WERI-Rb-1 (cell line): ENCODE measurements around the gene OARD1.

Source experiments
- DNase-seq: peaks from one replicate; pipeline ENCODE4 v3.0.0-alpha.2; 2020
- H3K27ac ChIP-seq: fragments of 250-450 bp; sonication (Bioruptor Pico); 2 replicates; pipeline ENCODE4 v1.5.1; 2020; ENCODE audit warnings: mild to moderate bottlenecking, moderate library complexity
- H3K27me3 ChIP-seq: fragments of 250-450 bp; sonication (Bioruptor Pico); 2 replicates; pipeline ENCODE4 v1.5.1; 2021; ENCODE audit warnings: mild to moderate bottlenecking, low read depth, moderate library complexity; ENCODE audit not compliant: insufficient read depth, severe bottlenecking
- H3K36me3 ChIP-seq: fragments of 250-450 bp; sonication (Bioruptor Pico); 2 replicates; pipeline ENCODE4 v1.5.1; 2020; ENCODE audit warnings: mild to moderate bottlenecking, moderate library complexity
- H3K4me3 ChIP-seq: 2 replicates; pipeline ENCODE4 v1.5.1; 2011; ENCODE audit warnings: low read depth, mild to moderate bottlenecking, control low read depth, low read length
- H3K9me3 ChIP-seq: fragments of 250-450 bp; sonication (Bioruptor Pico); 2 replicates; pipeline ENCODE4 v1.5.1; 2021; ENCODE audit warnings: mild to moderate bottlenecking, moderate library complexity; ENCODE audit not compliant: severe bottlenecking
- TF ChIP-seq, protein P1 (sequence below): IDR thresholded peaks from 2 replicates; pipeline ENCODE4 v1.5.1; 2011; ENCODE audit warnings: low read depth, mild to moderate bottlenecking, control low read depth, inconsistent platforms, low read length

OARD1 gene

GRCh38 chr6:41050536-41050935, 21.6 kb downstream of the OARD1 start:
- H3K27me3 ChIP-seq, result no peaks in the 10 kb centered on the region
- H3K4me3 ChIP-seq, result no peak overlapping the region
- no peak overlapping the region for H3K27ac ChIP-seq
- TF ChIP-seq, protein P1, sequence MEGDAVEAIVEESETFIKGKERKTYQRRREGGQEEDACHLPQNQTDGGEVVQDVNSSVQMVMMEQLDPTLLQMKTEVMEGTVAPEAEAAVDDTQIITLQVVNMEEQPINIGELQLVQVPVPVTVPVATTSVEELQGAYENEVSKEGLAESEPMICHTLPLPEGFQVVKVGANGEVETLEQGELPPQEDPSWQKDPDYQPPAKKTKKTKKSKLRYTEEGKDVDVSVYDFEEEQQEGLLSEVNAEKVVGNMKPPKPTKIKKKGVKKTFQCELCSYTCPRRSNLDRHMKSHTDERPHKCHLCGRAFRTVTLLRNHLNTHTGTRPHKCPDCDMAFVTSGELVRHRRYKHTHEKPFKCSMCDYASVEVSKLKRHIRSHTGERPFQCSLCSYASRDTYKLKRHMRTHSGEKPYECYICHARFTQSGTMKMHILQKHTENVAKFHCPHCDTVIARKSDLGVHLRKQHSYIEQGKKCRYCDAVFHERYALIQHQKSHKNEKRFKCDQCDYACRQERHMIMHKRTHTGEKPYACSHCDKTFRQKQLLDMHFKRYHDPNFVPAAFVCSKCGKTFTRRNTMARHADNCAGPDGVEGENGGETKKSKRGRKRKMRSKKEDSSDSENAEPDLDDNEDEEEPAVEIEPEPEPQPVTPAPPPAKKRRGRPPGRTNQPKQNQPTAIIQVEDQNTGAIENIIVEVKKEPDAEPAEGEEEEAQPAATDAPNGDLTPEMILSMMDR, result no peak
- no peaks in the 10 kb centered on the region for H3K9me3 ChIP-seq
- H3K36me3 ChIP-seq, result no peaks in the 10 kb centered on the region
- DNase-seq, result no peak

GRCh38 chr6:41049955-41050354, 22.2 kb downstream of the OARD1 start:
- TF ChIP-seq, protein P1, result no peak
- no peak for DNase-seq
- Histone ChIP-seq H3K27ac (no peak overlapping the region), H3K27me3 (no peaks in the 10 kb centered on the region), H3K4me3 (no peak overlapping the region), H3K9me3 (no peaks in the 10 kb centered on the region), H3K36me3 (no peaks in the 10 kb centered on the region)

- Histone ChIP-seq H3K9me3 (no peaks in the 10 kb centered on the region), H3K27me3 (no peaks in the 10 kb centered on the region), H3K36me3 (no peaks in the 10 kb centered on the region), H3K27ac (no peak overlapping the region), H3K4me3 (no peak overlapping the region)
- no peak for DNase-seq
- TF ChIP-seq, protein P1, result no peak
Measured at GRCh38 chr6:41049521-41049920, 22.6 kb downstream of the OARD1 start.

- no peaks in the 10 kb centered on the region for H3K9me3 ChIP-seq
- no peak for DNase-seq
- TF ChIP-seq, protein P1, result no peak
- no peak overlapping the region for H3K27ac ChIP-seq
- H3K4me3 ChIP-seq, result no peak overlapping the region
- H3K36me3 ChIP-seq, result no peaks in the 10 kb centered on the region
- no peaks in the 10 kb centered on the region for H3K27me3 ChIP-seq
Measured at GRCh38 chr6:41047745-41048732, 24.1 kb downstream of the OARD1 start.

DNA sequence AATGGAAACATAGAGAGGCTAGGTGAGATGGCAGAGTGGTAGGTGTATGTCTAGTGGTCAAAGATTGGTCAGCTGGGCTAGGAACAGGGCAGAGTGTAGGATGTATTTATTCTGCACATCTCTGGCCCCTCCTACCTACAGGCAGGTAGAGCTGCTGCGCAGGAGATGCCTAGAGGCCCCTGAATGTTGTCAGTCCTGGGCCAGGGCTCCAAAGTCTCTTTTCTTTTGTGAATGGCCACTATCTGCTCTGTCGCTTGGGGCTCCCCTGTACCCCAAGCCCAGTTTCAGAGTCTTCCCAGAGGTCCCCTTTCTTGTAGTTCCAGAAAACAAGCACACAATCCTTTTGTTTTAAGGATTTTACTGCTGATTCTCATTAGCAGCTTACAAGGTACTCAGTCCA, 24.9 kb downstream of the OARD1 start:
- DNase-seq, result no peak
- H3K36me3 ChIP-seq, result no peaks in the 10 kb centered on the region
- no peak overlapping the region for H3K4me3 ChIP-seq
- no peaks in the 10 kb centered on the region for H3K9me3 ChIP-seq
- H3K27ac ChIP-seq, result no peak overlapping the region
- TF ChIP-seq, protein P1, result no peak
- H3K27me3 ChIP-seq, result no peaks in the 10 kb centered on the region
